ENCODE data around the gene ATP1A2.

DNA sequence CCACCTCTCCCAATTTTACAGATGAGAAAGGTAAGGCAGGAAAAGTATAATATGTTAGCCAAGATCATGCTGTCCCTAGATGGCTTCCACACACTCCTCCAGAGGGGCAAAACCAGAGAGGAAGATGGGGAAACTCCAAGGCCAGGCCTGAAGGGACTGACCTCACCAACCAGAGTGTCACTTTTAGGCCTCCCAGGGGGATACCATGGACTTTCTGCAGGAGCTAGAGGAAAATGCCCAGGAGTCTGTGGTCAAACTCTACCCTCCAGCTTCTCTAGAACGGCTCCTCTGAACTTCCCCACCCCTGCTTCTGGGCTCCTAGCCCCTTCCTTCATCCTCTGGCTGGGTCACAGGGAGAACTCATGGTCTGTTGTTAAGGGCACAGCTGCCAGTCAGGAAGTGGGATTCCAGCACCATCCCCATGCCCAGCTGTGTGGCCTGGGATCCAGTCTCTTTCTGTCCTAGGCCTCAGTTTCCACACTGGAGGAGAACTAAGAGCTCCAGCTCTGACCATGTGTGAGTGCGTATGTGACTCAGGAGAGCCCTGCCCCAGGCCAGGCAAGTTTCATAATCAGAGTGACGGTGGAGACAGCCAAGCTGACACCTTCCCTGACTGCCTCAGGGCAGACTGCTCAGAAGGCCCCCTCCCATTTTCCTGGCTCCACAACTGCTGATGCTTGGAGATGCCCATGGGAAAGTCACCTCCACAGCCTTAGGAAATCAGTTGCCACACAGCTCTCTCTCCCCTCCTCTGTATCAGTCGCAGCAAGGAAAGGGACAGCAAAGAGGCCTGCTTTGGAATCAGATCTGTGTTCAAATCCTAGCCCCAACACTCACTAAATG is 19.1 kb upstream of the ATP1A2 start:
- TF ChIP-seq KLF7 (tag by site-specific recombination; IDR thresholded peaks at IDR 0.05; ENCODE audit: borderline replicate concordance) (no peak), KLF16 (tag by site-specific recombination; IDR thresholded peaks at IDR 0.05) (no peak), ZNF664 (tag by site-specific recombination; IDR thresholded peaks at IDR 0.05) (no peak), ZNF214 (tag by site-specific recombination; IDR thresholded peaks at IDR 0.05; ENCODE audit: borderline replicate concordance) (no peak), MZF1 (tag by site-specific recombination; IDR thresholded peaks at IDR 0.05; ENCODE audit: borderline replicate concordance) (no peak), ZNF23 (tag by site-specific recombination; IDR thresholded peaks at IDR 0.05; ENCODE audit: borderline replicate concordance) (no peak), ZFP3 (tag by site-specific recombination; IDR thresholded peaks at IDR 0.05; ENCODE audit: low read depth) (no peak)
- TF ChIP-seq, protein P1, sequence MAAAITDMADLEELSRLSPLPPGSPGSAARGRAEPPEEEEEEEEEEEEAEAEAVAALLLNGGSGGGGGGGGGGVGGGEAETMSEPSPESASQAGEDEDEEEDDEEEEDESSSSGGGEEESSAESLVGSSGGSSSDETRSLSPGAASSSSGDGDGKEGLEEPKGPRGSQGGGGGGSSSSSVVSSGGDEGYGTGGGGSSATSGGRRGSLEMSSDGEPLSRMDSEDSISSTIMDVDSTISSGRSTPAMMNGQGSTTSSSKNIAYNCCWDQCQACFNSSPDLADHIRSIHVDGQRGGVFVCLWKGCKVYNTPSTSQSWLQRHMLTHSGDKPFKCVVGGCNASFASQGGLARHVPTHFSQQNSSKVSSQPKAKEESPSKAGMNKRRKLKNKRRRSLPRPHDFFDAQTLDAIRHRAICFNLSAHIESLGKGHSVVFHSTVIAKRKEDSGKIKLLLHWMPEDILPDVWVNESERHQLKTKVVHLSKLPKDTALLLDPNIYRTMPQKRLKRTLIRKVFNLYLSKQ (tag by site-specific recombination; IDR thresholded peaks at IDR 0.05; ENCODE audit: borderline replicate concordance), result no peak
- TF ChIP-seq, protein P2, sequence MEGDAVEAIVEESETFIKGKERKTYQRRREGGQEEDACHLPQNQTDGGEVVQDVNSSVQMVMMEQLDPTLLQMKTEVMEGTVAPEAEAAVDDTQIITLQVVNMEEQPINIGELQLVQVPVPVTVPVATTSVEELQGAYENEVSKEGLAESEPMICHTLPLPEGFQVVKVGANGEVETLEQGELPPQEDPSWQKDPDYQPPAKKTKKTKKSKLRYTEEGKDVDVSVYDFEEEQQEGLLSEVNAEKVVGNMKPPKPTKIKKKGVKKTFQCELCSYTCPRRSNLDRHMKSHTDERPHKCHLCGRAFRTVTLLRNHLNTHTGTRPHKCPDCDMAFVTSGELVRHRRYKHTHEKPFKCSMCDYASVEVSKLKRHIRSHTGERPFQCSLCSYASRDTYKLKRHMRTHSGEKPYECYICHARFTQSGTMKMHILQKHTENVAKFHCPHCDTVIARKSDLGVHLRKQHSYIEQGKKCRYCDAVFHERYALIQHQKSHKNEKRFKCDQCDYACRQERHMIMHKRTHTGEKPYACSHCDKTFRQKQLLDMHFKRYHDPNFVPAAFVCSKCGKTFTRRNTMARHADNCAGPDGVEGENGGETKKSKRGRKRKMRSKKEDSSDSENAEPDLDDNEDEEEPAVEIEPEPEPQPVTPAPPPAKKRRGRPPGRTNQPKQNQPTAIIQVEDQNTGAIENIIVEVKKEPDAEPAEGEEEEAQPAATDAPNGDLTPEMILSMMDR (tag by site-specific recombination; IDR thresholded peaks at IDR 0.05), result no peak
- TF ChIP-seq, protein P3, sequence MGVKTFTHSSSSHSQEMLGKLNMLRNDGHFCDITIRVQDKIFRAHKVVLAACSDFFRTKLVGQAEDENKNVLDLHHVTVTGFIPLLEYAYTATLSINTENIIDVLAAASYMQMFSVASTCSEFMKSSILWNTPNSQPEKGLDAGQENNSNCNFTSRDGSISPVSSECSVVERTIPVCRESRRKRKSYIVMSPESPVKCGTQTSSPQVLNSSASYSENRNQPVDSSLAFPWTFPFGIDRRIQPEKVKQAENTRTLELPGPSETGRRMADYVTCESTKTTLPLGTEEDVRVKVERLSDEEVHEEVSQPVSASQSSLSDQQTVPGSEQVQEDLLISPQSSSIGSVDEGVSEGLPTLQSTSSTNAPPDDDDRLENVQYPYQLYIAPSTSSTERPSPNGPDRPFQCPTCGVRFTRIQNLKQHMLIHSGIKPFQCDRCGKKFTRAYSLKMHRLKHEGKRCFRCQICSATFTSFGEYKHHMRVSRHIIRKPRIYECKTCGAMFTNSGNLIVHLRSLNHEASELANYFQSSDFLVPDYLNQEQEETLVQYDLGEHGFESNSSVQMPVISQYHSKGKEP (tag by site-specific recombination; IDR thresholded peaks at IDR 0.05), result no peak
- TF ChIP-seq, protein P4, sequence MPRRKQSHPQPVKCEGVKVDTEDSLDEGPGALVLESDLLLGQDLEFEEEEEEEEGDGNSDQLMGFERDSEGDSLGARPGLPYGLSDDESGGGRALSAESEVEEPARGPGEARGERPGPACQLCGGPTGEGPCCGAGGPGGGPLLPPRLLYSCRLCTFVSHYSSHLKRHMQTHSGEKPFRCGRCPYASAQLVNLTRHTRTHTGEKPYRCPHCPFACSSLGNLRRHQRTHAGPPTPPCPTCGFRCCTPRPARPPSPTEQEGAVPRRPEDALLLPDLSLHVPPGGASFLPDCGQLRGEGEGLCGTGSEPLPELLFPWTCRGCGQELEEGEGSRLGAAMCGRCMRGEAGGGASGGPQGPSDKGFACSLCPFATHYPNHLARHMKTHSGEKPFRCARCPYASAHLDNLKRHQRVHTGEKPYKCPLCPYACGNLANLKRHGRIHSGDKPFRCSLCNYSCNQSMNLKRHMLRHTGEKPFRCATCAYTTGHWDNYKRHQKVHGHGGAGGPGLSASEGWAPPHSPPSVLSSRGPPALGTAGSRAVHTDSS (tag by site-specific recombination; IDR thresholded peaks at IDR 0.05), result no peak
- TF ChIP-seq, protein P5, sequence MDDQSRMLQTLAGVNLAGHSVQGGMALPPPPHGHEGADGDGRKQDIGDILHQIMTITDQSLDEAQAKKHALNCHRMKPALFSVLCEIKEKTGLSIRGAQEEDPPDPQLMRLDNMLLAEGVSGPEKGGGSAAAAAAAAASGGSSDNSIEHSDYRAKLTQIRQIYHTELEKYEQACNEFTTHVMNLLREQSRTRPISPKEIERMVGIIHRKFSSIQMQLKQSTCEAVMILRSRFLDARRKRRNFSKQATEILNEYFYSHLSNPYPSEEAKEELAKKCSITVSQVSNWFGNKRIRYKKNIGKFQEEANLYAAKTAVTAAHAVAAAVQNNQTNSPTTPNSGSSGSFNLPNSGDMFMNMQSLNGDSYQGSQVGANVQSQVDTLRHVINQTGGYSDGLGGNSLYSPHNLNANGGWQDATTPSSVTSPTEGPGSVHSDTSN (CRISPR knock-in tag; IDR thresholded peaks at IDR 0.05), result no peak

Data from HEK293 (cell line).